Right atrium auricular region (tissue), 2 donors: ENCODE results near the gene CEP43. TPM values are rescaled to one million over a fixed set of nuclear protein-coding genes. Genes with fewer than 3 reads are reported as not detected.

ENCODE experiments used
- DNase-seq: peaks from one replicate; pipeline ENCODE4 v3.0.0-alpha.2; 2019; ENCODE audit warnings: low spot score
- H3K27ac ChIP-seq, 2 donors: fragments of 200-600 bp; sonication (generic); 1 replicate in 1 of 2; 2 replicates in 1 of 2; pipeline ENCODE4 v1.5.1; 2016 to 2019
- H3K27me3 ChIP-seq, 2 donors: fragments of 200-600 bp; sonication (generic); one replicate each; pipeline versions ENCODE4 v1.5.1 to v1.6.0; 2017 to 2019
- H3K36me3 ChIP-seq: fragments of 200-600 bp; sonication (generic); one replicate; pipeline ENCODE4 v1.5.1; 2016
- H3K4me1 ChIP-seq, 2 donors: fragments of 200-600 bp; sonication (generic); one replicate each; pipeline versions ENCODE4 v1.5.1 to v1.6.0; 2017 to 2019
- H3K4me3 ChIP-seq, 2 donors: fragments of 200-600 bp; sonication (generic); 1 replicate in 1 of 2; 2 replicates in 1 of 2; pipeline ENCODE4 v1.5.1; 2017 to 2019; ENCODE audit warnings: mild to moderate bottlenecking in 1 of 2, moderate library complexity in 1 of 2
- H3K9me3 ChIP-seq, 2 donors: fragments of 200-600 bp; sonication (generic); one replicate each; pipeline ENCODE4 v1.5.1; 2019
- total RNA-seq, 2 donors: library from RNA; depleted of rRNA; stranded (reverse); fragments of >200 nt; gene quantifications; one replicate each; pipeline ENCODE4 v1.1.0, GENCODE V29; 2016
- TF ChIP-seq, protein P1 (sequence below), 2 donors: fragments of 200-600 bp; sonication (generic); IDR thresholded peaks; one replicate each; pipeline ENCODE4 v1.5.1; 2019; ENCODE audit warnings: antibody characterized with exemption in 2 of 2

Gene CEP43
- total RNA-seq, 2 donors from 2014 or later: 6.7 to 8.8 TPM

DNA sequence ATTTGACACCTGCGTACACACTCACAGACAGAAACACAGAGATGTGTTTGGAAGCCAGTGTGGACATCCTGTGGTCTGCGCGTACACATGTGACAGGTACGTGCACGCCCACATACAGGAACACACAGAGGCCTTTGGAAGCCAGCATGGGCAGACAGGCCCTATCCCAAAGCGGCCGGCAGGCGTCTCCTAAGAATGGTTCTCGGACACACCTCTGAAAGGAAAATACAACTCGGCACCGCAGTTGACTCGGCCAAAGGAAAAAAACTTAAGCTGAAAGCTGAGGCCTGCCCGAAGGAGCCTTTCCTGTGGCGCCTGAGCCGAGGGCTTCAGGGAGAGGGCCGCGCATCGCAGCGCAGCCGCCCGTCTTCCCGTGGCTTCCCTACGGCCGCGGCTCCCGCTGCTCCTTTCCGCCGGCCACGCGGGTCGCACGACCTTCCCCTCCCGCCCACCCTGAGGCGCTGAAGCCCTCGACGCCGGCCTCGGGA is 1.4 kb upstream of the CEP43 start:
- Histone ChIP-seq H3K4me1 (peaks cover 0 to 25% of the 10 kb centered on the region in 2 donors), H3K27me3 (no peaks in the 10 kb centered on the region), H3K4me3 (peak overlapping the region; percentile 78 to 93), H3K36me3 (no peaks in the 10 kb centered on the region), H3K27ac (peak overlapping the region in 1 of 2 donors; percentile 77), H3K9me3 (no peaks in the 10 kb centered on the region)
- DNase-seq: no peak
- TF ChIP-seq, protein P1, sequence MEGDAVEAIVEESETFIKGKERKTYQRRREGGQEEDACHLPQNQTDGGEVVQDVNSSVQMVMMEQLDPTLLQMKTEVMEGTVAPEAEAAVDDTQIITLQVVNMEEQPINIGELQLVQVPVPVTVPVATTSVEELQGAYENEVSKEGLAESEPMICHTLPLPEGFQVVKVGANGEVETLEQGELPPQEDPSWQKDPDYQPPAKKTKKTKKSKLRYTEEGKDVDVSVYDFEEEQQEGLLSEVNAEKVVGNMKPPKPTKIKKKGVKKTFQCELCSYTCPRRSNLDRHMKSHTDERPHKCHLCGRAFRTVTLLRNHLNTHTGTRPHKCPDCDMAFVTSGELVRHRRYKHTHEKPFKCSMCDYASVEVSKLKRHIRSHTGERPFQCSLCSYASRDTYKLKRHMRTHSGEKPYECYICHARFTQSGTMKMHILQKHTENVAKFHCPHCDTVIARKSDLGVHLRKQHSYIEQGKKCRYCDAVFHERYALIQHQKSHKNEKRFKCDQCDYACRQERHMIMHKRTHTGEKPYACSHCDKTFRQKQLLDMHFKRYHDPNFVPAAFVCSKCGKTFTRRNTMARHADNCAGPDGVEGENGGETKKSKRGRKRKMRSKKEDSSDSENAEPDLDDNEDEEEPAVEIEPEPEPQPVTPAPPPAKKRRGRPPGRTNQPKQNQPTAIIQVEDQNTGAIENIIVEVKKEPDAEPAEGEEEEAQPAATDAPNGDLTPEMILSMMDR (IDR thresholded peaks at IDR 0.05): peak in 1 of 2 donors; percentile 34

DNA sequence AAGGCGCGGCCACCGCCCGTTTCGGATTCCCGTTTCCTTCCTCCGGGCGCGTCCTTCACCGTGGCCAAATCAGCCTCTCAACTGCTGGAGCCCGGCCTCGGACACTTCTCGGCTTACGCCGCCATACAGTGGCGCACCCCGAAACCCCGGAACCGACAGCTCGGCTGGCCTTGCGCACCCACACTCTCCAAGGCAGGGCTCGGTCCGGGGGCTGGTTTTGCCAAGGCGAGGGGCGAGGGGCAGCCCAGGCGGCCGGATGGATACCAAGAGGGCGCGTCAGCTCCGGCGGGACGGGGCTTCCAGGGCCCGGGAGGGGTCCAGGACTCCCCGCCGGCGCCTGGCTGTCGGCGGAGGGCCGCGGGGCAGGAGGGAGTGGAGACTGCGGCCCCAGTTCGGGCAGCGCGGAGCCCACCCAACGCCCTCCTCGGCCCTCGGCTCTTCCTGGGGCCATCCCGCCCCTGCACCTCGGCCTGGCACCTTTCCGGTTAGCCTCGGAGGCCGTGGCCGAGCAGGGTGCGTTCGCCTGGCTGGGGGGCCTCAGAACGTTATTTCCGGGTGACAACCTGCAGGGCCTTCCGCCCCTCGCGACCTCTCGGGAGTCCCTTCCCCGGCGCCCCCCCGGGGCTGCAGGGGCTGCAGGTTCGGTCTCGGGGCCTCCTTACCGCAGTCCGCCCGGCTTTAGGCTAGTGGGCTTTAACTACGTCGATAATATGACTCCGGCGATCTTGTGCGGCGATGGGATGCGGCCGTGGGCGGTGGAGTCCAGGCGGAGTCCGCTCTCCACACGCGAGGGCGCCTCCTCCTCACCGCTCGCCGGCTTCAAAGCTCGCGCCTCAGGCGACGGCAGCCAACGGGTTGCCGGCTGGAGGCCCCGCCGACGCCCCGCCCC is 697 bp upstream of the CEP43 start:
- Histone ChIP-seq H3K27ac (peak overlapping the region; percentile 42 to 77), H3K4me1 (peaks cover 0 to 25% of the 10 kb centered on the region in 2 donors), H3K4me3 (peak overlapping the region; percentile 78 to 93), H3K36me3 (no peaks in the 10 kb centered on the region), H3K27me3 (no peaks in the 10 kb centered on the region), H3K9me3 (no peaks in the 10 kb centered on the region)
- TF ChIP-seq, protein P1 (IDR thresholded peaks at IDR 0.05): no peak
- DNase-seq: no peak

DNA sequence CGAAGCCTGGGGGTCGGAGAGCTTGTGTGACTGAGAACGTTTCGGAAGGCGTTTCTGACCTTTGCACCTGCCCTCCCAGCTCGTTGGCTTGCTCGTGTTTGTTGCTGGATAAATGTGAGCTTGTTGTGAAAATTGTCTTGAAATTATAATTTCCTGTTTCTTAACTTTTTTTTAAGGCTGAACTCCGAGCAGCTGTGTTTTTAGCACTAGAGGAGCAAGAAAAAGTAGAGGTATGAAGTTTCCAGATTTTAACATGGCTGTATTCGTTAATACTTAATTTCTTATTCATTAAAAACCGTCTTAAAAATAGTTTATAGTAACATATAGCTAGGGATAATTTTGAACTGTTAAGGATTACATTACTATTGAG is 672 bp downstream of the CEP43 start:
- TF ChIP-seq, protein P1 (IDR thresholded peaks at IDR 0.05): no peak
- Histone ChIP-seq H3K4me1 (peaks cover 0 to 25% of the 10 kb centered on the region in 2 donors), H3K27me3 (no peaks in the 10 kb centered on the region), H3K36me3 (no peaks in the 10 kb centered on the region), H3K27ac (peak overlapping the region; percentile 42 to 77), H3K4me3 (peak overlapping the region; percentile 78 to 93), H3K9me3 (no peaks in the 10 kb centered on the region)
- no peak for DNase-seq

DNA sequence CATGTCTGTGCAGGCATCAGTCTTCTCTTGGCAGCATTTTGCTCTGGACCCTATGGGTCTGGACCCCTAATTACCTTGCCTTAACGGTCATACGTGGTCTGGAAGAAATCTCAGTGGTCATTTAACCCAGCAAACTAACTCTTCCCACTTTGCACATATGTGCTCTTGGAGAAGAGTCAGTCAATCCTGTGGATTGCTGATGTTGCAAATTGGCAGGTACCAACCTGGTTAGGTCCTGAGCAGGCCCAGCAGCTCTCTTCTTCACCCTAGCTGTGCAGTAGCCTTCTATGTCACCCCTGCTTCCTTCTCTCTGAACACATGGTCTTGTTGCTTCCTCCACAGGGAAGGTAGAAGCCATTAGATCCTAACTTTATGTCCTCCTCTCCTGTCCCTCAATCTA is 1.6 kb downstream of the CEP43 start:
- no peak overlapping the region for H3K4me3 ChIP-seq
- DNase-seq: no peak
- H3K9me3 ChIP-seq: no peaks in the 10 kb centered on the region
- H3K36me3 ChIP-seq: peaks cover 2% of the 10 kb centered on the region
- H3K4me1 ChIP-seq: peaks cover 0 to 29% of the 10 kb centered on the region in 2 donors
- no peak overlapping the region for H3K27ac ChIP-seq
- H3K27me3 ChIP-seq: no peaks in the 10 kb centered on the region
- TF ChIP-seq, protein P1 (IDR thresholded peaks at IDR 0.05): no peak

DNA sequence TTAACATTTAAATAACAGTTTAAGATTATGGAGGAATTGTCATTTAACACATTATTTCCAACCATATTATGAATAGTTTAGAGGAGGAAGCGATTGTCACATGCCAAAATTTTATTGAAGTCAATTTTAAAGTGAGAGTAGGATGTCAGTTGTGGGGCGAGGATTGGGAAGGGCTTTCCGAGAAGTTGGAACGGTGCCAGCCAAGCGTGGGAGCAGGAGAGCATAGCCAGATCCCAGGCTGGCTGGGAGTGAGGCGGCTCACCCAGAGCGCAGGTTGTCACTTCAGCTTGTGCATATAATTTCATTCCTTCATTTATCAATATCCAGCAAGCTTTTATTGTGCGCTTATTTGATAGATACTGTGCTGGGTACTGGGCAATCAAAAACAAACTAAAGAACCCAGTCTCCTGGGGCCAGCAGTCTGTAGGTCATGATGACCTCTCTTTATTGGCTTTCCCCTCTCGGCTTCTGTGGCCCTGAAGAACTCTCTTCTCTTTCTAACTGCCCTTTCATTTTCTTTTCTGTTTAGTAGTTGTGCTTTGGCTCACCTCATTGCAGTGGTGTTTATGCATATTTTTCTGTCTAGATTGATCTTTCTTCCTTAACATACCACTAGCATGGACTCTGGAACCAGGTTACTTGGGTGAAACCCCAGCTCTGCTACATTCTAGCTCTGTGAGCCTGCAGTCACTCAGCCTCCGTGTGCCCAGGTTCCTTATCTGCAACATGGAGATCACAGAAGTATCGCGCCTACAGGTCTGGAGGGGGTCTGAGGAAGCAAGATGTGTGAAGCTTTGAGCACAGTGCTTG is 6.4 kb downstream of the CEP43 start:
- TF ChIP-seq, protein P1 (IDR thresholded peaks at IDR 0.05): no peak
- H3K27ac ChIP-seq: no peak overlapping the region
- H3K36me3 ChIP-seq: peaks cover 8% of the 10 kb centered on the region
- no peak overlapping the region for H3K4me3 ChIP-seq
- H3K27me3 ChIP-seq: no peaks in the 10 kb centered on the region
- no peak for DNase-seq
- H3K4me1 ChIP-seq: peaks cover 0 to 13% of the 10 kb centered on the region in 2 donors
- H3K9me3 ChIP-seq: no peaks in the 10 kb centered on the region
